ENCODE results near the gene CNTRL.

CNTRL gene

DNA sequence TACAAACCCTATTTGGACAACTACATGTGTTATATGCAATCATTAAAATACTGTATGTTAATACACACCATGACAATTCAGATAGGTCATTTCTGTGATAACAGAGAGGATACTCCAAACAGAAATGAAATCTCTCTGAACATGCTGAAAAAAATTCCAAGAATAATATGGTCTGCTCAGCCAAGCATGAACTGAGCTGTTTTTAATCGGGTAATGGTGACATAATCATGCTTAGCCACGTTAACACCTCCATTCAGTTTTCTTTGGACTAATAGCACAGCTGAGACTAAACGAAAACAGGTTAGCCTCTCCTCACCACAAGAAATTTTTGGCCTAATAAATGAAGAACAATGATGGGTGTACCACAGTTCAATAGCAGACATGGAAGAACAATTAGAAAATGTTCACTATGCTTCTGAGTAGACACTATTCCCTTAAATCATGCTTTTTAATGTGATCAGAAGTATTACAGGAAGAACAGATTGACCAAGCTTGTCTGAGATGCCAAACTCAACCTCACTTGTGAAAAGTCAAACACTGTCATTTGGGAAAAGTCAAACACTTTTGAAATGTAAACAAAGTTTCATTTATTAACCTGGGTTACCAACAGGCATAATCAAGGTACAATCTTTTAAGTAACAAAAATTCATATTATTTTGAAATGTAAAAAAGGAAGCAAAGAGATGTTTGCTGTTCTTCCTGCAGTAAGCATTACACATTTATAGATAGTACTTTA is 107.5 kb downstream of the CNTRL start:
- no peak for DNase-seq

- DNase-seq = no peak
Observed at GRCh38 chr9:121182989-121183388, 108.2 kb downstream of the CNTRL start.

DNA sequence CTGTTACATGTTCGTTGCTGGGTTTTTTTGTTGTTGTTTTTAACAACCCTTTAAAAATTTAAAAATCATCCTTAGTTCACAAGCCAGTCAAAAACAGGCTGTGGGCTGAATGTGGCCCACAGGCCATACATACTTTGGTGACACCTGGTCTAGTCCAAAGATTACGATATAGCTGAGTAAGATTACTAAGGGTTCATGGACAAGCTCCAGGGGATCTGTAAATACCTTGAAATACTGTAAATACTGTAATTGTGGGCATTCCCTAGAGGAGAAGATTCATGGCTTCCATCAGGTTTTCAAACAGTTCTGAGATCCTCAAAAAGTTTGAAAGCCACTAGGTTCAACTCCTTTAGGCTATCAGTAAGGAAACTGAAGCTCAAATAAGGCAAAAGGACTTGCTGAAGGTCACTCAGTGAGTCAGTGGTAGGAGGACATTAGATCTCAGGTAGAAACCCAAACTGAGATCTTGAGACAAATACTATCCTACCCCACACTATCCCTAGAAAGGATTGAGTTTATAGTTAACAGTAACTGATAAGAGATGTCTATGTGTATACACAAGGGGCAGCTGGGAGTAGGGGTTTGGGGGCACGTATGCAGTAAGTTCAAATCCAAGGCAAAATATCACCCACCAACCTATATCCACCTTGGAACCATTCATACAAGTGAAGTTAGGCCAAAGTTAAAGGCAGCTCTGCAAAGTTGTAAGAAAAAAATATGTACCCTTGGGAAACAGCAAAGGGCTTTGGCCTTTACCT is 109.1 kb downstream of the CNTRL start:
- no peak for DNase-seq

GRCh38 chr9:121184463-121184862 is 109.7 kb downstream of the CNTRL start:
- no peak for DNase-seq

DNA sequence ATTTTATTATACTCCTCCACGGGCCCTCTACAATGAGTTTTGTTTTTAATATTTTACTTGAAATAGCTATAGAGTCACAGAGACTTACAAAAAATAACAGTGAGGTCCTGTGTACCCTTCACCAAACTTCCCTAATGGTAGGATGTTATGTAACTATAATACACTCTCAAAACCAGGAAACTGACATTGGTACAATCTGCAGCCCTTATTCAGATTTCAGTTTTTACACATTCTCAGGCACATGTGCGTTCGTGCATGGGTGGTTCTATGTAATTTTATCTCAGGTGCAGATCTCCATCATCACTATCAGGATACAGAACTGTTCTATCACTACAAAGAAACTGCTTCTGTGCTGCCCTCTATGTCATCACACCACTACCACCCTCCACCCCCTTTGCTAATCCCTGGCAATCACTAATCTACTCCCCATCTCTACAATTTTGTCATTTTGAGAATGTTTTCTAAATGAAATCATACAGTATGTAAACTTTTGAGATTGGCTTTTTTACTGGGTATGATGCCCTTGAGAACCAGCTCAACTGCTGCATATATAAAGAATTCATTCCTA is 110.5 kb downstream of the CNTRL start:
- DNase-seq = no peak

GRCh38 chr9:121185774-121186403 is 111.1 kb downstream of the CNTRL start:
- no peak for DNase-seq

GRCh38 chr9:121187636-121188305 is 113.0 kb downstream of the CNTRL start:
- no peak for DNase-seq

- DNase-seq = no peak
Observed at GRCh38 chr9:121189006-121189405, 114.3 kb downstream of the CNTRL start.

DNA sequence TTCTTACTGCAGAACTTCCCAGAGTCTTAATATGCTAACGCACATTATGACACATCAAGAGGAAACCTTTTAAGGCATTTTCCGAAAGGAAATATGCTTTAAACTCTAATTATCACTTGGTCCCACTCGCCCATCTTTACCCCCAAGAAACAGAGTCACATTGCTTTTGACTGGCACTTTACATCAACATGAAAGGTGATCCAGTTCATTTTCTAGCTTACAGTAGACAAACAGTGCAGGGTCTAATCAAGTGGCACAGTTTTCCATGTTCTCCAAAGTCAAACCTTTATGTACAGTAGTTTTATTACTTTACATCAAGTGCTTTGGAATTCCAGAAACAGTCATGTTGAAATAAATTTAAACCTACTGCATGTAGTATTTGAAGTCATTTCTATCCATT is 114.9 kb downstream of the CNTRL start:
- DNase-seq = no peak

- DNase-seq = no peak
Observed at GRCh38 chr9:121191235-121191634, 116.5 kb downstream of the CNTRL start.

- no peak for DNase-seq
Observed at GRCh38 chr9:121192518-121192917, 117.8 kb downstream of the CNTRL start.

GRCh38 chr9:121192959-121193640 is 118.3 kb downstream of the CNTRL start:
- no peak for DNase-seq

DNA sequence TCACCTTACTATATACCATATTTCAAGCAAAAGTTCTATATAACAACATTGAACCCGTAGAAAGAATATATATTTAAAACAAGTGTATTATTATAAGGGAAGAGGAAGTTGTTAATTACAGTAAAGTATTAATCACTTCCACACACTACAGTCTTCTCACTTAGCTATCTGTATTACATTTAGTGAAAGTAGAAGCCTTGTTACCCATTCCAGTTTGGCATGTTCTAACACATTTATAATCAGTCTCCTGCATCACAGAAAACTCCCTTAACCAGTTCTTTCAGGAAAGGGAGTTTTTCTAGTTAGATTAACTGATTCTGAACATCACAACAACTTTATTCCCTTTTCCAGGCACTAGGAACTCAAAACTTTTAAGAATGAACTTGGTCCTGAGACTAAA is 120.0 kb downstream of the CNTRL start:
- DNase-seq = no peak

DNA sequence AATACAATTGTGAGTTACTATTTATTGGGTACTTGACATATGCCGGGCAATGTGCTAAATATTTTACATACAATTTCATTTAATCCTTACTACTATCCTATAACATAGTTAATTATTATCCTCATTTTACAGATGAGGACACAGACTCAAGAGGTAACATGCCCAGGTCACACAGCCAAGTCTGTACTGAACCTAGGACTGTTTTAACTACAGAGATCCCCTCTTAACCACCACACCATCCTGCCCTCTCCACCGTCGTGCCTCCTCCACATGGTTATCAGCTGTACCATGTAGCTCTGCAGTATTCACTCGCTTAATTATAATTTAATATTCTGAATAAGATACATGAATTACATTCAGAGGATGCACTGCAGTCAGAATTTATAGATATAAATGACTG is 121.6 kb downstream of the CNTRL start:
- DNase-seq = no peak

DNA sequence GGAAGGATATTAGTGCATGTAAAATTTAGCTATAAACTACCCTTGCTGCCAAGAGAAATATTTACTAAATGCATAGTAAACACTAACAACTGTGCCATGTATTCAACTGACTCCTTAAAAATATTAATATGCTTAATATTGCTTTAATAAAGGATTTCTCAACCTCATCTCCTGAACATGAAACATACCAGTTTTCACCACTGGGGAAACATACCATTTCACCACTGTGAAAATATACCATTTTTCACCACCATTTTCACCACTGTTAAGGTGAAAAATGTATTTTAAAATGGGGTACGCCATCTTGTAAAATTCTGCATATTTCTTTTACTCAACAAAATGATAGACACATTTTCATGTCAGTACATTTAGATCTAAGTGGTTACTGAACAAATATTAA is 122.4 kb downstream of the CNTRL start:
- no peak for DNase-seq

GRCh38 chr9:121198512-121199042 is 123.8 kb downstream of the CNTRL start:
- DNase-seq = no peak

DNA sequence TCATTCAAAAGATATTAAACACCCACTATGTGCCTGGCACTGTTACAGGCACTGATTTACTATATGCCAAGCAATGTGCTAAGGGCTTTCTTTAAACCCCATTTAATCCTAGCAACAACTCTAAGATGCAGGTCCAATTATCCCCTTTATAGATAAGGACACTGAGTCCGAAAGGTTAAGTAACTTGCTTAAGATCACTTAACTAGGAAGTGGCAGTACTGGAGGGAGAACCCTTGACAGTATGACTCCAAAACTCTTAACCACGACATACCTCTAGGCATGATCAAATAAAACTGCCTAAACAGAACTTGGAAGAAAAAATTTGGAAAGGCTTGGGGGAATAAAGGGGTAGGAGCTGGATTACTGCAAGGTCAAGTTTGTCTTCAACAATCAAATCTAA is 125.2 kb downstream of the CNTRL start:
- DNase-seq = no peak

DNA sequence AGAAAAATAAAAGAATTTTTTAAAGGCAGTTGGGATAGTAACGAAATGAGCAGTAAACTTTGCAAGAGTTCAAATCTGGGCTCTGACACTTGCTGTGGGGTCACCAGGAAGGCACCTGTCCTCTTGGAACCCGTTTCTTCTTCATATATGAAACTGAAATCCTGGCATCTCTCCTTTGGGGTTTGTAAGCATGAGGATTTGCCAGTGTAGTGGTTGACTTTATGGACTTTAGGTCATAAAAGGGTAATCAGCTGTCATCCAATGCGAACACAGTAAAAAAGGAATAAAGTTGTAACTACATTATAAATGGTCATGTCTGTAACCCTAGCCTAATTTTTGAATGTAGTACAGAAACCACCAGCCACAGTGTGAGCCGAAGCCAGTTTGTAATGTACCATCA is 125.6 kb downstream of the CNTRL start:
- no peak for DNase-seq

GRCh38 chr9:121201045-121201737 is 126.4 kb downstream of the CNTRL start:
- DNase-seq = no peak

- DNase-seq = peak; percentile 98
Observed at GRCh38 chr9:121201738-121202533, 127.2 kb downstream of the CNTRL start, which contains the start of gene RAB14. RAB14 (minus strand) TSS chr9:121201869; CDS start chr9:121193412, 8,457 bp downstream.

GRCh38 chr9:121204121-121204520 is 129.4 kb downstream of the CNTRL start:
- DNase-seq = no peak

Measured in NCI-H1930 (cell line).